D721Med (cell line): Measurements from ENCODE around the gene PDE1A.

Experiments used
- DNase-seq: peaks from one replicate; pipeline ENCODE4 v3.0.0; 2011; ENCODE audit warnings: low spot score; ENCODE audit not compliant: insufficient read length
- FAIRE-seq: peaks from 2 replicates; lab custom pipeline; 2011; peaks lifted over from hg19 to GRCh38; lab: Jason Lieb, UNC
- CTCF ChIP-seq: IDR thresholded peaks from 2 replicates; pipeline ENCODE4 v1.5.1; 2012; ENCODE audit warnings: mild to moderate bottlenecking, control low read depth; ENCODE audit not compliant: insufficient read depth; ENCODE audit errors: missing control alignments

Gene PDE1A

GRCh38 chr2:182349268-182349667 lies 77.6 kb downstream of the PDE1A start:
- FAIRE-seq (no peak), DNase-seq (no peak)
- TF ChIP-seq CTCF = no peak

- DNase-seq (no peak), FAIRE-seq (no peak)
- TF ChIP-seq CTCF = no peak
These were observed 81.5 kb downstream of the PDE1A start for GRCh38 chr2:182345384-182345783.

- TF ChIP-seq CTCF = no peak
- FAIRE-seq = no peak
- no peak for DNase-seq
These were observed 96.2 kb downstream of the PDE1A start for GRCh38 chr2:182330451-182331305.

GRCh38 chr2:182324665-182325064 lies 102.2 kb downstream of the PDE1A start:
- TF ChIP-seq CTCF = no peak
- FAIRE-seq (no peak), DNase-seq (no peak)

GRCh38 chr2:182321096-182321495 lies 105.7 kb downstream of the PDE1A start:
- FAIRE-seq = no peak
- TF ChIP-seq CTCF = no peak
- no peak for DNase-seq

GRCh38 chr2:182319556-182320505 lies 107.0 kb downstream of the PDE1A start:
- FAIRE-seq (no peak), DNase-seq (no peak)
- TF ChIP-seq CTCF = no peak
